ENCODE measurements around the gene MPZL2.

MPZL2 gene

DNA sequence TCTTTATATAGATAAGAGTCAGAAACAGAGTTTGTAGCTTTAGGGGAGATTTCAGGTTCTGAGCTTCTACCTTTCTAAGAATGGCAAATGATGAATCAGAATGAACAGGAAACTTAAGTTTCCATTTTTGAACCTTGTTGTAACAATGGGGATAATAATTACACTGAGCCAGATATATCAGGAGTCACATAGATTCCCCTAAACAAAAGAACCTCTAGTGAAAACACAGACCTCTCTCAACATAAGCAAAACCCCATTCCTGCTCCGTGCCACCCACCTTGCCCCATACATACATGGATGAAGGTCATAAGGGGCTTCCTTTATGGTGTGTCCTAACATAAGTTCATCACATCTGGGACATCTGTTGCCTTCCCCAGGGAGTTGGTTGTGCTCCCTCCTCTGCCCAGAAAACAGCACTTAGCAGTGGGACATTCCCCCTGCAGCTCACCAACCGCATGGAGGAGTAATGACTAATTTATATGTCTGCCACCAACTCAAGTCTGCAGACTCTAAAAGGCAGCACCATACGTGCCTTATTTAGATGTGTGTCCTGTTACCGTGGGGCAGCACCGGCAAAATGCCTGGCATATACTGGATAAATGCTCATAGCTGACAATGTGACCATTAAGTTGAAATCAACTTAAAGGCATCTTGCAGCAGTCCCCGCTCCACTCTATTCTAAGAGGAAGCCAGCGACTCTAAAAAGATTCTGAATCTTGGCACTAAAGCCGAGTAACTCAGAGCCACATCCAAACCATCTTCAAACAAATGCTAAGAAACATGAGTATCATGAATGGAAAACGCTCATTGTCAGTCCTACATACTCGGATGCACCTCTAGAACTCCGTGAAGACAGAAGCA lies 47.2 kb downstream of the MPZL2 start:
- DNase-seq, result peak; percentile 55

DNA sequence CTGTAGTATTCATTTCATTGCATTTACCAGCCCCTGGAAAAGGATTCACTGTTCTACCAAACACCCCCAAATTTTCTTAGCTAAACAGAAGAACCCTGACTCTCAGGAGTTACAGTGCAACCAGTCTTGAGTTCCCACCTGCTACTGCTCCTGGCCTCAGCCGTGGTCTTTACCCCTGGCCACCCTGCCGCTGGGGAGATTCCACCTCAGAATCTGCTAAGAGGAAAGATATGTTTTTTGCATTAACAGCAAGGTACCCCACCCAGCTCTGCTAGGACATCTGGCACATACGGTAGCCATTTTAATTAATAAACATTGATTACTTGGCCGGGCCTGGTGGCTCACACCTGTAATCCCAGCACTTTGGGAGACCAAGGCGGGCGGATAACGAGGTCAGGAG lies 48.3 kb downstream of the MPZL2 start:
- no peak for DNase-seq

DNA sequence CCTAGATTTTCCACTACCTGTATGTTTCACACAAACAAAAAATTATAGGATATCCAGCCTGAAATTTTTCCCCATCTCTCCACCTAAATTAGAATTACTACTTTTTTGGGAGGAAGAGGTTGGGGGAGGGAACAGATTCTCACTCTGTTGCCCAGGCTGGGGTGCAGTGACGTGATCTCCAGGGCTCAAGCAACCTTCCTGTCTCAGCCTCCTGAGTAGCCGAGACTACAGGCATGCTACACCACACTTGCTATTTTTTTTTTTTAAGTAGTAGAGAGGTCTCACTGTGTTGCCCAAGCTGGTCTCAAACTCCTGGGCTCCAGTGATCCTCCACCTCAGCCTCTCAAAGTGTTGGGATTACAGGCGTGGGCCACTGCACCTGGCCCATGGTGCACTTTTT lies 48.8 kb downstream of the MPZL2 start:
- DNase-seq, result no peak

DNA sequence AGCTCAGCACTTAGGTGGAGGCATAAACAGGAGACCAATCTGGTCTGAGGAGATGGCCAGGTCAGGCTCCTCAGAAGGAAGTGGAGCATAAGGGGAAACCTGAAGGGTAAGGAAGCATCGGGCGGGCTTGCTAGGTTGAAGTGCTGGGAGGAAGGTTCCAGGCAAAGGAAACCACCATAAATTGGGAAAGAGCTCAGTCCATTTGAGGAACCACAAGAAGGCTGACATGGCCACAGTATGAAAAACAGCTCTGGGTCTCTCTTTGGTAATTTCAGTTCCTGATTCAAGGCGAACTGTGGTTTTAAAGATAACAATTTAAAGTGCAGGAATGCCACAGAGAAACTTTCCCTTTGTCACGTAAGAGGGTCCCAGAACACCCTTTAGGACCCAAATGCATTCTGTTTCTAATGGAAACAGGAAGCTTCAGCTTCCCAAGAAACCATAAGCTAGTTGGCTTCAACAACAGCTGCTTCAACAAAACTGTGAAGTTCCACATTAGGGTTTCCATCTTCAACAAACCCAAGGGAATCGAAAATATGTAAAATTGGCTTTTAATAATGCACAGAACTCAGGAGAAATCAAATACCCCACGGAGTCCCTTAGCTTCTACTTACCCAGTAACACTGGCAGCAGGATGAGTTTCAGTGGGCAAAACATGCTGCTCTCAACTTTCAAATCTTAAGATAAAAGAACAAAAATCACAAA lies 49.7 kb downstream of the MPZL2 start:
- no peak for DNase-seq

DNA sequence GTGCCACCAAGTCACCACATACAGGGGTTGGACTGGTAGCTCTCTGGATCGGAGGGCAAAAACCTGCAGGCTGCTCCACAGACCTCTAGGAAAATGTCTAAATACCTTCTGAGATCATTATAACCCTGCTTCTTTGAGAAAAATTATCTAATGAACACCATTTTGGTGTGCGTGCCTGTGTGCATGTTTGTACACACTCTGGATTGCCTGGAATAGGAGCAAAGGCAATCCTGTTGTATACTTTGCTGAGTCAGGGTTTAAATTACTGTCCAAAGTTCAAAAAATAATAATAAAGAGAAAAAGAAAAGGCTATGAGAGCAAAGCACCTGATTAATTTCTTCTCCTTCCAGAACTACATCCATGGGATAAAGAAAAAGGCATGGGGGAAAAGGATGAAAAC lies 50.3 kb downstream of the MPZL2 start:
- no peak for DNase-seq

DNA sequence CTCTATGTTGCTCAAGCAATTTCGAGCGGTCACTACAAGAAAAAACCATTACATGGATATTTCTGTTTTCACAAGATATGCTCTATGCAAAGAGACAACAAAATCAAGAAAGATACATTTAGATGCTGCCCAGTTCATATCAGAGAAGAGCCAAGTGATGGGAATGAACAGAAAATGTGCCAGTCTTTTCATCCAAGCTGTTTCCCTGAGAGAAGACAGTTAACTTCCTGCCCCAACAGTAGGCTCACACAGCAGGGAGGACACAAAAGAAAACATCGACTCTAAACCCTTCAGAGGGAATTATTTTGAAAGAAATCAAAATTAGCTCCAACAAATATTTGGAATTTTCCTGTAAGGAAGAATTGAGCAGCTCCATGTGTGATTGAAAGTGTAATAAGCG lies 50.9 kb downstream of the MPZL2 start:
- no peak for DNase-seq

DNA sequence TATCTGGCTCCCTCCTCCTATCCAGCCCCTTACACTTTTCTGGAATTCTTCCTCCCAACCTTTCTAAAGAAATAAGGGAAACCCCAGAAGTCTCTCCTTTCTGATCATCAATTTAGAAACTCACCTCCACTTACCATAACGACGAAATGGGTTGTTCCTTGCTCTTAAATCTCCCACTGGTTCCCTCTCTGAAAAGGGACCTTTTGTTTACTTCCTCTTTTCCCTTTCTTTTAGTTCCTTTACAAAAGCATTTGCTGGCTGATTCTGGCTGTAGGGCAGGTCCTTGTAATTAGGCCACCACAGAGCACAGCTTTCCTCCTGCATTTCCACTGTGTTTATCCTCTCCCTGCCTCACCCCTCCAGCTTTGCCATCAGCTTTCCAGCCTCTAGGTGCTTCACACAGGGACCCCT lies 51.3 kb downstream of the MPZL2 start:
- DNase-seq, result no peak

DNA sequence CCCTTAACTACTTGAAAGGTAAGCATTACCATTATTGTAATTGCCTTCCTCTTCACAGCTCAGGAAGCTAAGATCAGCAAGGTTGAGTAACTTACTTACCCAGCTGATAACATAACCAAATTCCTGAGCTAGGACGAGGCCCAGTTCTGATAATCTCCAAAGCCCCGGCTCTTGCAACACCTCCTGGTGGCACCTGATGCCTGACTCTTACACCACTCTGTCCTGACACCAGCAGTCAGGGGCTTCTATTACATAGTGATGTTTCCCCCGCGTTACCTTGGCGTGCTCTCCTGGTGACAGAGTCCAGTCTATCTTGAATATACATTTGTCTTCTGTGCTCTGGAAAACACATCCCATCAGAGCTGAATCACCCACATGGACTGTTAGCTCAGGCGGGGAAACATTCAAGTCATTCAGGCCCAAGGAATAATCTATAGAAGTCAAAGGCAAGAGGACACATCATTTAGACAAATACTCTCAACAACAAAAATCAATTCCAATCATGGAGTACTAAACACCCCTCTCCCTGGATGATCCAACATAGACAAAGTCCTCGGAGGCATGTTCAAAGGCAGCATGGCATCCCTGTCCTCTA lies 51.9 kb downstream of the MPZL2 start:
- no peak for DNase-seq

DNA sequence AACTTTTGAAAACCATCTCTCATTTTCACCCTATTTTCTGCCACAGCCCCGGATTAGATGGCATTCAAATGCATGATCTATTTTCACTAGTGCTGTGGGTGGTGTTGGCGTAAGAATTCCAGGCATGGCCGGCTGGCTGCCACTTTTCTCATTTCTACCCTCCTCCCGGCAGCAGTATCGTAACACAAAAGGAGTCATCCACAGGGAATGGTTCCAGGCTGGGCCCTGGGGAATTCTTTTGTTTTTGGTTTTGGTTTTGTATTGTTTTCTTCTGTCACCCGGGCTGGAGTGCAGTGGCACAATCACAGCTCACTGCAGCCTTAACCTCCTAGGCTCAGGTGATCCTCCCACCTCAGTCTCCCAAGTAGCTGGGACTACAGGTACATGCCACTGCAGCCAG lies 53.1 kb downstream of the MPZL2 start:
- DNase-seq, result no peak

DNA sequence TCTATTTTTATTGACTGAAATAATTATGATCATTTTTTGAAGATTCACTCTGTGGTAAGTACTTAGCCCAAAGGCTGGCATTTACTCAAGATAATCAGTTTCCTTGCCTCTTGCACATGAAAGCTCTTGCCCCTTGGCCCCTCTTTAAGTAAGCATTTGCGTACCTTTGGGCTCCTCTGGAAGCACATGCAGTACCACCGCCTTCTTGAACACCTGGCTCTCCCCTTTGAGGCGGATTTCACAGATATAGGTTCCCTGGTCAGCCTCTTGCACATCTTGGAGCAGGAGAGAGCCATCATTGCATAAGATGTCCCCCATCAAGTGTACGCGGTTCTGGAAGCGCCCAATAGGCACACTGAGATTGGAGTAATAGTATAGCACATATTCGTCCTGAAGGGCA lies 53.8 kb downstream of the MPZL2 start:
- DNase-seq, result no peak

DNA sequence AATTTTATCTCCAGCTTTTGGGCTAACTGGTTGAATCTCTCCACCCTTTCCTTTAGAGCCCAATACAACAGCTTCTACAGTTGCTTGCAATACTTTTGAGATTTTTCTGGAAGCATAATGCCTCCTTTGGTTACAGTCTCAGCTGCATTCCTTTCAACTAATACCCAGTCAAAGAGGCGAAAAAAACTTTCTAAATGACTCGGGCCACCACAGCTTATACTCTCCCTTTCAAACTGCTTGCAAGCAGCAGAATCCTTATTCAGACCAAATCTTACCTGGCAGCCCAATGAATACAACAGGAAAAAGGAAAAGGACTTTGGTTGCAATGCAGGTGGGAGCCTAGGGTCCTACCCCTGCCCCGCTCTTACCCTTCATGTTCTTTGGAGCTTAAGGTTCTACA lies 55.1 kb downstream of the MPZL2 start:
- no peak for DNase-seq

DNA sequence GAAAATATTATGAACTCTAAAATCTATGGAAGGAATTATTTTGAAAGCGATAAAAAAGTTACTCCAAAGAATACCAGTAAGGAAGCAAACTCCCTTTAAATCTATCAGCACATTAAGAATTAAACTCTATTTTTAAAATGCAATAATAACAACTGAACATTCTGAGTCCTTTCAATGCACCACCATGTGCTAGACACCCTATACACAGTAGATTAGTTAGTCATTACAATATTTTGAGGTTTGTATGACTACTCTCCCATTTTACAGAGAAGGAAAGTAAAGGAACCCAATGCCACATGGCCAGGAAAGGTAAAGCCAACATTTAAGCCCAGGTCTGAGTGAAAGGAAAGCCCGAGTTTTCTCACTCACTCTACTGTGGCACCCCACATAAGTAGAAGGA lies 57.0 kb downstream of the MPZL2 start:
- DNase-seq, result no peak

DNA sequence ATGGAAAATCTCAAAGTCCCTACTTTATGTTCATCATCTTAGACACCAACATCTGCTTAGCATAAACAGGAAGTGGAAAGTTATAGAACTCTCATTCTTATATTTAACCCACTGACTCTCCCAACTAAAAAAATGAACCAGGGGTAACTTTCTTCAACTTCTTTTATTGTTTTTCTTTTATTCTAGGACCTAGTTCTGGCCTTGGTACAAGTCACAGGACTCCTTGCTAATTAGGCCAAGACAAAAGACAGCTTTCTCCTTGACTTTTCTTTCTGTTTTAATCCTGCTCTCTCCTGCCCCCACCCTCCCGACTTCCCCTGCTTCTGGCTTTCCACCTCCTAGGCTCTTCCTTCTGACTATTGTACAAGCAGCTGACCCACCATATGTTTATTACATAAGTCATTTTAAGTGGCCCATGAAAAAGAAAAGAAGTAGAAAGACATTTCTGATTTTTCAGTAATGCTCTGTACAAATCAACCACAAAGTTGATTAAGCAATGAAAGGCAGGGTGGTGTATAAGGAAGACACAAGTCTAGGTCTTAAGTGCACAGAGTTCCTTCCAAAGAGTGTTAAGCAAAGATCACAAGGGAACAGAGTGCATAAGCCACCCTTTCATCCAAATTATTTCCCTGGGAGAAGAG lies 57.6 kb downstream of the MPZL2 start:
- DNase-seq, result no peak

DNA sequence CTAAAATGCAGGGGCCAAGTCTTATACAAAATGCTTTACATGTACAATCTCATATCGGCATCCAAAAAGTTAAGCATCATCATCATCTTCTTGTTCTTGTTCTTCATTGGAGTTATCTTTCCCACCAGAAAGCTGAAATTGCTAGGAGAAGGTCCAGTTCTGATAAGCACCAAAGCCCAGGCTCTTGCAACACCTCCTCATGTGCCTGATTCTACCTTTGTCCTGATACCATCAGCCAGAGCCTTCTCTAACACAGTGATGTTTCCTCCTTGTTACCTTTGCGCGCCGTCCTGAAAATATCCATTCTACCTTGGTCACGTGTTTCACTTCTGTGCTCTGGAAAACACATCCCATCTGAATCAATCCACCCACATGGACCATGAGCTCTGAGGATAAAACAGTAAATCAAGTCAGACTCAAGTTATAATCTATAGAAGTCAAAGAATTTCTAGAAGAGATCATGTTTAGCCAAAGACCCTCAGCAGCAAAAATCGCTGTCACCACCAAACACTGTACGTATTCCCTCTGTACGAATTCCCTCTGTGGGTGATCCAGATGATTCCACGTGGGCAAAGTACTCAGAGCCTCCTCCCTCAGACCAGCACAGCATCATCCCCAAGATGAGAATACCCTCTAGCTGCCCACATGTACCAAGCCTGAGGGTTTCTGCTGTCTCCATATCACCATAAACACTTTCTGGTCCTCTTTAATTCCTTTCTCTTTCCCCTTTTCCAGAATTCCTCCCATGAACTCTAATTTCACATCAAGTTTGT lies 58.3 kb downstream of the MPZL2 start:
- DNase-seq, result no peak

Data from stimulated activated naive CD4-positive, alpha-beta T cell treated with Interleukin-2 at 50 U/mL for 16 hours (primary cell).